Activated CD8-positive, alpha-beta memory T cell treated with anti-CD3 and anti-CD28 coated beads for 36 hours (primary cell): ENCODE results near the gene GLT8D1. TPM values are rescaled to one million over a fixed set of nuclear protein-coding genes. Genes with fewer than 3 reads are reported as not detected.

Source experiments
- CTCF ChIA-PET: fragments of 350-600 bp; sonication (Branson Sonifier 250); formaldehyde crosslinking; loops from one replicate; lab custom pipeline; 2021; ENCODE audit warnings: antibody characterized with exemption; lab: Charles Lee
- POLR2A ChIA-PET: fragments of 350-600 bp; sonication (Branson Sonifier 250); formaldehyde crosslinking; loops from one replicate; lab custom pipeline; 2021; ENCODE audit warnings: antibody characterized with exemption; lab: Charles Lee
- total RNA-seq, 2 experiments: library from RNA; stranded (reverse); gene quantifications; one replicate each; pipeline ENCODE4 v1.2.3, GENCODE V29; 2021

Gene GLT8D1
- total RNA-seq, 2 experiments from 2014 or later: 42.9 to 45.0 TPM

GRCh38 chr3:52649461-52650210 lies 56.0 kb downstream of the GLT8D1 start:
- ChIA-PET POLR2A (no interaction called here), CTCF (no interaction called here)

- ChIA-PET CTCF (interaction anchor here (0.7 kb wide), 1 partner anchor 213 kb away, joined by 3 read pairs; no protein-coding TSS in a partner anchor), POLR2A (interaction anchor here (0.6 kb wide), 2 partner anchors 23 to 24 kb away, joined by 4 read pairs; no protein-coding TSS in a partner anchor)
Measured at GRCh38 chr3:52645549-52645948, 60.0 kb downstream of the GLT8D1 start.

Other genes starting within 250 kb of the GLT8D1 start
- gene STAB1, start 210.5 kb downstream of the GLT8D1 start, total RNA-seq: not detected
- 10 to 100 TPM; 97.3 to 99.2 TPM for gene NT5DC2, start 171.9 kb downstream of the GLT8D1 start, total RNA-seq
- 10 to 100 TPM; 18.6 to 21.6 TPM for gene UQCC5, start 169.2 kb downstream of the GLT8D1 start, total RNA-seq
- gene PBRM1, start 19.9 kb downstream of the GLT8D1 start, total RNA-seq: 10 to 100 TPM; 65.4 to 71.2 TPM
- gene GNL3, start 19.8 kb downstream of the GLT8D1 start, total RNA-seq: 100 to 1,000 TPM; 240 to 247 TPM
- 100 to 1,000 TPM; 148 to 154 TPM for gene SPCS1, start 315 bp upstream of the GLT8D1 start, total RNA-seq
- gene NEK4, start 65.1 kb upstream of the GLT8D1 start, total RNA-seq: 10 to 100 TPM; 32.4 to 33.4 TPM
- gene ITIH1, start 71.8 kb upstream of the GLT8D1 start, total RNA-seq: not detected
- not detected for gene ITIH3, start 89.0 kb upstream of the GLT8D1 start, total RNA-seq
- gene ITIH4, start 124.9 kb upstream of the GLT8D1 start, total RNA-seq: 10 to 100 TPM in 1 of 2 experiments, 1 to 10 TPM in 1; 6.1 to 10.1 TPM
- under 1 TPM in 1 of 2 experiments, not detected in 1; 0.61 TPM for gene MUSTN1, start 129.2 kb upstream of the GLT8D1 start, total RNA-seq
- 10 to 100 TPM; 36.1 to 39.8 TPM for gene STIMATE, start 191.8 kb upstream of the GLT8D1 start, total RNA-seq